ENCODE measurements around the gene CDK10. TPM values are rescaled to one million over a fixed set of nuclear protein-coding genes. Genes with fewer than 3 reads are reported as not detected.

The CDK10 gene
- total and polyA plus RNA-seq, 9 of the 15 experiments (the other 6 are each of a cell fraction or from before 2014, with no cell fraction given): 2.0 to 85.1 (median 40.1) TPM

DNA sequence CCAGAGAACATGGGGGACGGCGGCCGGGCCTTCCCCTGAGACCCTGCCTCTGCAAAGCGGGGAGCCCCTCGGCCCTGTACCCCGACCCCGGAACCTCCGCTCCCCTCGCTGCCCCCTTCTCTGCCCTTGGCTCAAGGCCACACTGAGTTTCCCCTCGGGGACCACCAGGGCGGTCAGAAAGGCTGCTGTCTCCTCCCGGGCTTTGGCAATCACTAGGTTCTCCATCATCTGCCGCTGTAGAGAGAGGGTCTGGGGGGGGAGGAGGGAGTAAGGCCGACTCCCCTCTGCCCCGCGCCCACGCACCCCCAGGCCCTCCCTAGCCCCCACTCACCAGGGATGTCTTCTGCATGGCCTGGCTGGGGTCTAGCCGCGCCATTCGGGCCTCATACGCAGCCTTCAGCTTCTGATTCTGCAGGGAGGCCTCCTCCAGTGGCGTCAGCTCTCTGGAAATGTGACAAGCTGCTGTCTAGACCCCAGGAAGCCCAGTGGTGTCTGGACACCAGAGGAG is 25.8 kb downstream of the CDK10 start (continued):
- TF ChIP-seq ZBTB7A (IDR thresholded peaks at IDR 0.05; ENCODE audit: borderline replicate concordance, control insufficient read depth, low read depth, low read length) (peak; percentile 22; the same call in 1 of the 2 replicates), FOS (IDR thresholded peaks at IDR 0.05; ENCODE audit: extremely low read depth, insufficient read length) (no peak)

DNA sequence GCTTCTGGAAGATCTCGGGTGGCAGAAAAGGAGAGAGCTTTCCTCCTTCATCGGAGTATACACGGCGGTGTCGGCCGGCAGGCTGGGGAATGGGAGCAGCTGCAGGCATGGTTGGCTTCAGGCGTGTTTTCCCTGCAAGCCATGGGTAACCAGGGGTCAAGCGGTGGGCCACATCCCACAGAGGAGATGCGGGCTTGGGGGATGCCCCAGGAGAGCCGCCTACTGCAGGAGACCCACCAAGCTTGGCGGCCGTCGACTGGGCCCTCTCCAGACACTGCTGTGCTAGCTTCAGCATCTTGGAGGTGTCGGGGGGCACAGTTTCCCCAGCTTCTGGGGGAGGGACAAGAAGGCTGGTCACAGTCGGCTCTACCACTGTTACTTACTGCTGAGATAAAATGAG is 30.0 kb downstream of the CDK10 start:
- peaks cover 31% of the 10 kb centered on the region for H3K79me2 ChIP-seq (ENCODE audit: control insufficient read depth, insufficient read depth, low read length)
- 93% methylated on average over 14 of the region's 15 CpGs for WGBS (ENCODE audit: insufficient coverage, low coverage, missing lambda C conversion rate)
- DNase-seq (ENCODE audit: extremely low read depth in 1 of 4, low spot score in 3 of 4) (no peak), FAIRE-seq (no peak), ATAC-seq (no peak)
- H3K9ac ChIP-seq (ENCODE audit: insufficient read depth in 1 of 2, low read depth in 2 of 2, low read length in 2 of 2): peak overlapping the region in 1 of 2 experiments; percentile 71; a peak in 2 of 4 replicates
- intact Hi-C loops (cut with micrococcal nuclease): no loop called here
- no peak overlapping the region for H3K4me3 ChIP-seq
- 0 out of 2 replicates have a peak, but pooled peaks cover 2% of the 10 kb centered on the region for H3K9me3 ChIP-seq (replicated peaks; ENCODE audit: control insufficient read depth, insufficient read depth, low read depth, low read length)
- ChIA-PET POLR2A (interaction anchor here (0.6 to 5.7 kb wide), 5 partner anchors 9 to 217 kb away, joined by 3 to 45 read pairs (median 3); no protein-coding TSS in a partner anchor), CTCF (ENCODE audit: low intra/inter-chr PET ratio) (no interaction called here)
- H2AFZ ChIP-seq (ENCODE audit: low read depth, low read length): no peak overlapping the region
- no peaks in the 10 kb centered on the region for H3K27me3 ChIP-seq (ENCODE audit: control insufficient read depth in 2 of 2, insufficient read depth in 2 of 2, low read length in 2 of 2)
- in situ Hi-C loops (cut with MboI): no loop called here
- TF ChIP-seq RBFOX2 (IDR thresholded peaks at IDR 0.05; ENCODE audit: low read depth, low read length) (peak; percentile 38; the same call in 1 of the 2 replicates), POLR2A (conservative IDR thresholded peaks at IDR 0.05) (peak; percentile 11; the same call in 1 of the 2 replicates), CBX3 (IDR thresholded peaks at IDR 0.05; ENCODE audit: borderline replicate concordance in 1 of 2, low read length in 2 of 2) (no peak), POLR2G (IDR thresholded peaks at IDR 0.05; ENCODE audit: low read depth, low read length) (peak; percentile 64; the same call in 1 of the 2 replicates), KDM2B (CRISPR knock-in tag; IDR thresholded peaks at IDR 0.05) (no peak)
- H3K4me1 ChIP-seq (replicated peaks in 1 of 2; ENCODE audit: control insufficient read depth in 2 of 2, insufficient read depth in 2 of 2, low read length in 2 of 2): peaks cover 30 to 75% of the 10 kb centered on the region in 2 experiments
- H4K20me1 ChIP-seq (replicated peaks; ENCODE audit: control insufficient read depth, insufficient read depth, low read length): peaks cover 15% of the 10 kb centered on the region; the same call in 1 of the 2 replicates
- H3K4me2 ChIP-seq (ENCODE audit: insufficient read depth, low read length): no peak overlapping the region
- H3K36me3 ChIP-seq (ENCODE audit: control insufficient read depth, insufficient read depth, low read length): peaks cover 47% of the 10 kb centered on the region
- no peak overlapping the region for H3K27ac ChIP-seq (ENCODE audit: extremely low read depth, low read depth, low read length)
- H3K9me1 ChIP-seq (ENCODE audit: control insufficient read depth, insufficient read depth, low read length): no peaks in the 10 kb centered on the region
- BruUV-seq (replicated peaks): no TSS peak
